GM21360 (cell line): ENCODE data around the gene MOGAT1.
A peak's percentile ranks its signal among the peaks of the same experiment; 100 is the strongest.

Experiments
- ATAC-seq: cut with Tn5 transposase; IDR thresholded peaks from one replicate; pipeline ENCODE4 v1.9.1; 2021; ENCODE audit warnings: mild to moderate bottlenecking, moderate library complexity; ENCODE audit not compliant: unreplicated experiment

Gene MOGAT1, protein sequence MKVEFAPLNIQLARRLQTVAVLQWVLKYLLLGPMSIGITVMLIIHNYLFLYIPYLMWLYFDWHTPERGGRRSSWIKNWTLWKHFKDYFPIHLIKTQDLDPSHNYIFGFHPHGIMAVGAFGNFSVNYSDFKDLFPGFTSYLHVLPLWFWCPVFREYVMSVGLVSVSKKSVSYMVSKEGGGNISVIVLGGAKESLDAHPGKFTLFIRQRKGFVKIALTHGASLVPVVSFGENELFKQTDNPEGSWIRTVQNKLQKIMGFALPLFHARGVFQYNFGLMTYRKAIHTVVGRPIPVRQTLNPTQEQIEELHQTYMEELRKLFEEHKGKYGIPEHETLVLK

DNA sequence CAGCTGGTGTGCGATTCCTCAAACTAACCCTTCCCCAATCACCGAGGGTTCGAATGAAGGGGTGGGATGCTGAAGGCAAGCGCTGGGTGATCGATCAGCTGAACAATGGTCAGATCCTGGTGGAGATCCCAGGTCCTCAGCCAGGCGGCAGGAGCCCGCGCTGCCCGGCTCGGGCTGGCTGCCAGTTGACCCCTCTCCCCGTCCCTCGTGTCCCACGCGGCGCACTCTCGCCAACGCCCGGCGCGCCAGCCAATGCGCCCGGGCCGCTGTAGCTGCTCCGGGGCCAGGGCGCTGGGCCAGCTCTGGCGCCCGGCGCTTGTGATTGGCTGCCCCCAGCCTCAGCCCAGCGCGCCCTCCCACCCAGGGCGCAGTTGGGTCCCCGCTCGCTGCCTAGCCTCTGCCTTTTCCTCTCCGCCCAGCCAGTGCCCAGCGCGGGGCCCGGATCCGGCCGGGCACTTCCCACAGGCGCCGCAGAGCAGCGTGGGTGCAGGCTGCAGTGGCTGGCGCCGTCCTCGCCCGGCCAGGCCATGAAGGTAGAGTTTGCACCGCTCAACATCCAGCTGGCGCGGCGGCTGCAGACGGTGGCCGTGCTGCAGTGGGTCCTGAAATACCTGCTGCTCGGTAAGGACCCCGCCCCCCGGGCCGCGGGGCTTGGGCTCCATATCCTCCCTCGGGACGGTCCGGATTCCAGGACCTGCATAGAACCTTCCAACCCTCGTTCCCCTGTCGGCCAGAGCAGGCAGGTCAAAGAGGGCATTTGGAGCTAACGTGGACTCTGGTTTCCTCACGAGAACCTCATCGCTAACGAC lies at the start of gene MOGAT1:
TSS of gene MOGAT1 (plus strand) at position 400 of the 809 bp plus-strand sequence. CDS start at position 528, 128 bp downstream.
- peak; percentile 49 for ATAC-seq

DNA sequence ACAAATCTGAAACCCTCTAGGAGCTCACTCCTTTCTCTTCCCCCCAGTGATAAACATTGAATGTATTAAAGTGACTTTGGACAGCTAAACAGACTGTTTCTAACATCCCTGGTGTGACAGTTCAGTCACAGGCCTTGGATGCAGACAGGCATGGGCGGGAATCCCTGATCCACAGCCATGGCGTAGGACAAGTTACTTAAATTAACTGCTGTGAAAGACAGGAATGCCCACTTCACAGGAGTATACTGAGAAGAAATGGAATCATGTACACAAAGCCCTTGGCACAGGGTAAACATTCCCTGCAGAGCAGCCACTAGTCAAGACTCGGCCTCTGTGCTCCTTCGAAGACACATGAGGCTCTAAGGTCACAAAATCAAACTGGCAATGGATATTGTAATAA lies 49.6 kb upstream of the MOGAT1 start:
- ATAC-seq, result no peak

DNA sequence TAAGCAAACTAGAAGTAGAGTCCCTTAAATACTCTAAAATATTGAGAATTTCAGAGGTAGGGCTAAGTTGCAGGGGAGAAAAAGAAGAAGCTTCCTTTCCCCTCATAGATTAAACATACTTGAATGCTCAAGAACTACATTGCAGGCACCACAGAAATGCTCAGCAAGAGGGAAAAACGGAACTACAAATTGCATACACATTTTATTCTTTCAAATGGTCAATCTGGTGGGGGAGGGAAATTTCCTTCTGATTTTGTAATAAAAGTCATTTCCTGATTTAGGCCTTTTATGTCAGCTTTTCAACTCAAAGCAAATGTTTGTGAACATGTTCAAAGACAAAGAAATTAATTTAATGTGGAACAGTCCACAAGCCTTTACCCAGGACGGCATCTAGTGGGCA lies 48.5 kb upstream of the MOGAT1 start:
- ATAC-seq, result no peak

DNA sequence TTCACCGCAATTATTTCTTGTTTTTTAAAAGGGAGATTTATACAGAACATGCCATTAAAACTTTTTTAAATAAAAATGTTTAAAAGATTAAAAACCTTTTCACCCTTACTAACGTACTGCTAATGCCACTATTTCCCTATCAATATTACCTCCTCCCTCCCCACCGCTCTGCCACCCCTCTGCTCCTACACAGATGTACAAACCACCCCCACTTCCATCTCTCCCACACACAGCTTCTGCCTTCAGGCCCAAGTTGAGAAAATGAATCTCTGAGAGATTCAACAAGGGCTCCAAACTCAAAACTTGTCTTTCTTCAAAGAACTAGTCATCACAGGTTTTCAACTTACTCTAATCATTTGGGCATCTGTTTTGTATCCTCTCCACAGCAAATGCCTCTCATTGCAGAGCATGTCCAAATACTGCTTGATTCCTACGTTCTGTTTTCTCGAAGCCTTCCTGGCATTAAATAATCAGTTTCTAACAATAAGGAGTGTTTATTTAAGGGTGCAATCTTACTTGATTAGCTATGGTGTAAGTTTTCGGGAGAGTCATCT lies 47.6 kb upstream of the MOGAT1 start:
- ATAC-seq, result no peak

DNA sequence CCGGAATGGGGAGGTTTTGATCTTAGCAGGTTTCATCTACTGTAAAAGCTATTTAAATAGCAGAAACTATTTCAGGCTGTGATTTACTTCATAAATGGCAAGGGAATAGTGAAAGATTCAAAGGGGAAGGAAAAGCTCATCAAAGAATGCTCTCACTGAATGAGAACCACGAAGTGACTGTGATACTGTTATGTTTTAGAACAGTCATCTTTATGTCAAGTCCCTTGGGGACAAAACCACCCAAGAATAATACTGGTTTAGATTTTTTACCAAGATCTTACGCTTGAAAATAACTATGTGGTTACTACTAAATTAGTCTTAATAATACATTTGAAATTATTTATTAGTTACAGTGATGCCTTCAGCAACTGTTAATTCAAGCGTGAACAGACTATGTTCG lies 43.7 kb upstream of the MOGAT1 start:
- ATAC-seq, result no peak

DNA sequence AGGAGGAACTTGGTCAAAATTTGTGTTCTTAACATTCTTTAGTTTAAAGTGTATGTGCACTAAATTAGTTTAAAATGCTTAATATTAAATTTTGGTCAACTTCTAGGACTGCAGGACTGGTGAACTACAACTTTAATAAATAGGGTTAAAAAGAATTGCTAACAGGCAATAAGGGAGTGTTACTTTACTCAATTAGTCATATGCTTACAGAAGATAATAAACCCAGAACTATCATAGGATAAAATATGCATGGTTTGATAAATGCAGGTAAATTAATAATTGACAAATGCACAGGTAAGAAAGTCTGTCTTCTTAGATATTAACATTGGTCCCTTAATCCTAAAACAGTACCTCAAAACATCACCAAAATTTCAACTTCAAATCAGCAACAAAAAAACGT lies 36.2 kb upstream of the MOGAT1 start:
- ATAC-seq, result no peak

DNA sequence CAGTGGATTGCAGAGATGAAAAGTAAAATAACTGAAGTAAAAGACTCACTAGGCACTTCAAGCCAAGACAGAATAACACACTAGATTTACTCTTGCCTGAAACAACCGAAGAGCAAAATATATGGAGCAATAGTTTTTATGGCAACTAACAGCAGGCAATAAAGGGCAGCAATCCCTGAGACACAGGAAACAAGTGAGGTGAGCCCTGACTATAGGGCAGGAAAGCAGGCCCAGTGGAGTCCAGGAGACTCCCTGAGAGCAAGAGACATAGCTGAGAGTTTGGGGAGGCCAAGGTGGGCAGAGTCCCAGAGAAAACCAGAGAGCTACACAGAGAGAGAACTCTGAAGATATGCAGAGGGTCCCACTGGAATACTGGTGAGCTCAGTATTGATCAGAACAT lies 34.4 kb upstream of the MOGAT1 start:
- ATAC-seq, result no peak

DNA sequence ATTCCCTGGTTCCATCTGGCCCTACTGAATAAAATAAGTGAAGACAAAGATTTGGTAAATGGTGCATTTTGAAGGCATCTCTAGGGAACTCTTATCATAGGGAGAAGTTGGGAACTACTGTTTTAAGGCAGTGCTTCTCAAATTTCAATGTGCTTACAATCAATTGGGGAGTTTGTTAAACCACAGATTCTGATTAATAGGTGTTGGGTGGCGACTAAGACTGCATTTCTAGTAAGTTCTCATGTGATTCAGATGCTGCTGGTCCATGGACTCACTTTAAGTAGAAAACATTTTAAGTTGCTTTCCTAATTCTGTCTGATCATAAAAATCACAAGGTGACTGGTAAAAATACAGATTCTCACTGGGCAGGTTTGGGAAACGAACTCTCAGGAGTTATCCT lies 30.1 kb upstream of the MOGAT1 start:
- no peak for ATAC-seq

DNA sequence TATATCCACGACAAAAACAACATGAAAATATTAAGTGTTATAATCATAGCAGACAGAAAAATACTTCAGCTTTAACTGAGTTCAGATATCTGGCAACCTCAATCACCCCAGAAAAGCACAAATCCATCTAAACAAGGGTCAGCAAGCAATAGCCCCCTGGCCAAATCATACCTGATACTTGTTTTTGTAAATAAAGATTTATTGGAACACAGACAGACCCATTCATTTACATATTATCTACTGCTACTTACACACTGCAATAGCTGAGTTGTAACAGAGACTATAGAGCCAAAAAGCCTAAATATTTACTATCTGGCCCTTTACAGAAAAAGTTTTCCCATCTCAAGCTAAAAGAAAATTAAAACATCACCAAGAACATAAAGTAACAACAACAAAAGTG lies 28.3 kb upstream of the MOGAT1 start:
- ATAC-seq, result no peak

DNA sequence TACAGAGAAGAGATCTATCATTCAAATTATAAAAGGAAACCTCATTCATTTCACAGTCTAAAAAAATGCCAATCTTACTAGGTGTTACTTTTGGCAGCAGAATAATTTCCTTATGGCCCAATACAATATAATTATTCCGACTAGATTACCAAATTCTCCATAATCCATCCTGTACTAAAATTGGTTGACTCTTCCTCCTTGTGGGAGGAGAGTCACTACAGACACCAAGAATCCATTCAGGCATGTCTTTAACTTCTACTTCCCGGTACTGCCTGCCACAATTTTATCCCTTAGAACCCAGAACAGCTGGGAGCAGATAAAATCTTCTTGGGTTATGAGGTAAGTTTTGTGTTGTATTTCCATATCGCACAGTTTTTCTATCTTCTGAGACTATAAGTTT lies 25.4 kb upstream of the MOGAT1 start:
- ATAC-seq, result no peak

DNA sequence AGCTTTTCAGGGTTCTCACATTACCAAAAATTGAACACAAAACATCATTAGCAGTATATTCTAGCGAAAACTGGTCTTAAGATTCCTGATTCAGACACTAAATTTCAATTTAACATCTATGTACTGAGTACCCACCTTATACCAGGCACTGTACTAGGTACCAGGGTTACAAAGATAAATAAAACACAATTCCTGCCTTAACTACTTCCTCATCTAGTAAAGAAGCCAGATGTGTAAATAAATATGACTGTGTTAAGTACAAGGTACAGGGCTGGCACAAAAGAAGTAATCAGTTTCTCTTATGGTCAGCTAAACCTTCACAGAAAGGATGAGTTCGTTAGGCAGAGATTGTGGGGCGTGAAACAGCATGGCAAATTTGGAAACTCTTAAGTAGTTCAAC lies 21.7 kb upstream of the MOGAT1 start:
- no peak for ATAC-seq

DNA sequence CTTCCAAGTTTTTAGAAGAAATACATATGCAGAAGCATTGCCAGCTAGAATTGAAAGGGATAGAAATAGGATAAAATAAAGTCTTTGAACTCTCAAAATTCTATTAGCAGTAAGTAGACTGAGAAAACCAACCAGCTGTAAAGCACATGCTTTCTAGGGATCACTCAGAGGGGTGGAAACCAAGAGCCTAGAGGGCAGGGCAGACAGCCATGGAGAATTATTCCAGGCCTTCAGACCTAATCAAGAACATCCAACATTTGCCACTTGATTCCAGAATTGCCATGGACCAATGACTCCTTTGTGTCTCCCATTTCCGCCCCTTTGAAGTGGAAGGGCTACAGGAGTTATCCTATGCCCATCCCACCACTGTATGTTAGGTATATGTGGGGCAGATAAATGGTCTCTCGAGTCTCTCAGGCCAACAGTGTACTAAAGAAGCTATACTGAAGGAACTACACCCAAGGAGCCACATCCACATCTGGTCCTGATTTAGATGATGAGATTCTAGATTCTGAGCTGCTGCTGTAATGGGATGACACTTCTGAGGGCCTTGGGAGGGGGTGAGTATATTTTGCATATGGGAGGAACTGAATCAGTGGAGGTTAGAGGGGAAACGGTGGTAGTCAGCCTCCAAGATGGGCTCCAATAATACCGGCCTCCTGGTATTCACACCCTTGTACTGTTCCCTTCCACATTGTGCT lies 19.6 kb upstream of the MOGAT1 start:
- ATAC-seq, result no peak

DNA sequence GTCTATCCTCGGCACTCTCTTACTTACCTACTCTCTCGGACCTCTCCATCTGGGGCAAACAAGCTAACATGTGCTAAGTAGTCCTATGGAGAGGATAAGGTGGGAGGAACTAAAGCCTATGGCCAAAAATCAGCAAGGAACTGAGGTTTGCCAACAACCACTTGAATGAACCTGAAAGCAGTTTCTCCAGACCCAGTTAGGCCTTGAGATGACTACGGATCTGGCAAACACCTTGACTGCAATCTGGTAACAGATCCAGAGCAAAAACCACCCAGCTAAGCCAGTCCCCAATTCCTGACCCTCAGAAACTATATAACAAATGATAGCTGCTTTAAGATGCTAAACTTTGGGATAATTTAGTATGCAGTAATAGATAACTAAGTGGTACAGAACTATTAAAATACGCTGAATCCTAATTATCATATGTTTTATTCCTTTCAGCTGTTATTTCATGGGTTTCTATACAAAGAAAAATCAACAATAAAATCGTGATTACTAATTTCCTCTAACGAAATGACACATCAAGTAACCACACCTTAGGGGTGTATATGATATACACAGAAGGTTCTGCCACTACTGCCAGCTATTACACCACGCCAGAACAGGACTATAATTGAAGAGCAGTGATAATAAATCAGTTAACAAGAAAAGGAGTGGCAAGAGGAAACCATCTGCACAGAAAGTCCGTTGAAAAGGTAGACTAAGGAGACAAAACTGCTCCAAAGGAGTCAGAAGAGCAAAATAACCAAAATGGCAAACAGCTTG lies 18.8 kb upstream of the MOGAT1 start:
- ATAC-seq, result no peak

DNA sequence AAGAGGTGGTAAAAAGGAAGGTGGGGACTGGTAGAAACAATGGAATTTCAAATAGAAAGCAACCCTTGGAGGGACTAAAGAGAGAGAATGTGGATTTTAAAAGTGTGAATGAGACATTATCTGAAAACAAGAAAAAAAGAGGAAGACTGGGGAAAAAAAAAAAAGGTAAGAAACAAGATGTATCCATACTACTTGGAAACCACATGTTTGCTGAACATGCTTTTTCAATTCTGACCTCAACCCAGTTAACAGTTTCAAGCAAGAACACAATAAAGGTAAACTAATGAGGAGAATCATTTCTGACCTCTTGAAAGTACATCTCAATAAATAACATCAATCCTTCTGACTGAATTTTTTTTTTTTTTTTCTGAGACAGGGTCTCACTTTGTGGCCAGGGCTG lies 18.2 kb upstream of the MOGAT1 start:
- ATAC-seq, result no peak

DNA sequence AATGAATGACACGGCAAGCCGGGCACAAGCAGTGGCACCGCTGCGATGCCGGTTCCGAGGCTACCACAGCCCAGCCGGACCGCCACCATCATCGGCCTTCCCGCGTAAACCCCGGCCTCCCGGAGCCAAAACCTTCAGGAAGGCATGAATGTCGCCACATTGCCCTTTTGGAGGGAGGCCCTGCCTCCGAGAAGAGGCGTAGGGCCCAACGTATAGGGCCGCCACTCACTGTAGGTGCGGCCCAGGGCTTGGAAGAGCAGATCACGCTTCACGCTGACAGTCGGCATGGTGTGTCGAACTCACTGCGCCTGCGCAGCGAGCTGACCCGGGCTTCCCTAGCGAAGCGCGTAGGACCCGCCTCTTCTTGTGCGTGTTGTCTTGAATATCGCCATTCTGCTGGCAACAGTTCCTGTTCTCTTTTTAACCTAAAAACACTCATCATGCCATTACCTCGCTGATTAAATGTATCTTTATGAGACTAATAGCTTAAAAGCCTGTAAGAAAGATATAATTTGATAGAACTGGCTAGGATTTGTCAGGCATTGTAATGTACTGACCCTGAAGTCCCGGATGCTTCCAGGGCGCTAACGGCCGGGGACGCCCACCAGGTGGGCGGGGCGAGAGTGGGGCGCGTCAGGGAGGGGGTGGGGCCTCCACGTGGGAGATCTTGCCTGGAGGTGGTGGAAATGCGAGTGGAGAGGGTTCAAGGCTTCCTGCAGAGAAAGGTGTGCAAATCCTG lies 15.5 kb upstream of the MOGAT1 start, which contains the start of gene FARSB:
TSS of gene FARSB (minus strand) at position 306 of the 739 bp plus-strand sequence. CDS start at position 287, 19 bp downstream.
- peak; percentile 91 for ATAC-seq

DNA sequence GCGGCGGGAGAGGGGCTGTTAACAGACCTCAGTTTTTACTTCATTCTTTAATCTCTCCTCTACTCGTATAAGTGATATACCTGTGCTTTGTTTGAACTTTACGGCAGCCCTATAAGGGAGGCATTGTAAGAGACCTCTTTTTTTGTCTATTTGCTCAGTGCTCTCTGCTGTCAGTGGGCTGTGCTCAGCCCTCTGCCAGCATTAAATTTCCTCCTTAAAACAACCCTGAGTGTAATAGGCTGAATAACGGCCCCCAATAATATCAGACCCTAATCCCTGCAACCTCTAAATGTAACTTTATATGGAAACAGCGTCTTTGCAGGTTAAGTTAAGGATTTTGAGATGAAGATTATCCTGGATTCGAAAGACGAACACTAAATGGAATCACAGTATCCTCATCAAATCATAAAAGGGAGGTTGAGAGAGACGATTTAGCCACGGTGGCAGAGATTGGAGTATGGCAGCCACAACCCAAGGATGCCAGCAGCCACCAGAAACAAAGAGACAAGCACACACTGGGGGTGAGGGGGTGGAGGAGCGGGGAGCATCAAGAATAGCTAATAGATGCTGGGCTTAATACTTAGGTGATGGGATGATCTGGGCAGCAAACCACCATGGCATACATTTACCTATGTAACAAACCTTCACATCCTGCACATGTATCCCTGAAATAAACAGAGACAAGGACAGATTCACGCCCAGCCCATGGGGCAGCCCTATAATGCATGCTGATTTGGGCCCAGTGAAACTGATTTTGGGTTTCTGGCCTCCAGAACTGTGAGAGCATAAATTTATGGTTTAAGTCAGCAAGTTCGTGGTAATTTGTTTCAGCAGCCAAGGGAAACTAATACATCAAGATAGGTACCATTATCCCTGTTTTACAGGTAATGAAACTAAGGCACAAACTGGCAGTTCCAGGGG lies 14.7 kb upstream of the MOGAT1 start:
- ATAC-seq, result peak; percentile 14

DNA sequence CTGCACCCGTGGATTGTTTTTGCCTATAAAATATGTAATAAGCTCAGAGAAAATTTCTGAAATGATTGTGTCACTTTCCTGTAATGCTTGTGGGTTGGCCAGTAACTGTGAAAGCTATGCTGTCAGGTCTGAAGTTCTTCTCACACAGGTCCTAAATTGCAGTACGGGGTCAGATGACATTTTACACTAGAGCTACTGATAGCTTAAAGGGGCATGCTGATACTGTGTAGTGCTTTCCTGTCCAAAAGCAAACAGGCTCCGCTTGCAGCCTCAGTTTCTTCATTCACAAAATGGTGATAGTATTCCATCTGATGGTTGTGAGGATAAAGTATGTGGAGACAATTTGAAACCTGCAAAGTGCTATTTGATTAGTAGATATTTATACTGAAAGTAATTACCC lies 8.0 kb upstream of the MOGAT1 start:
- ATAC-seq, result no peak

DNA sequence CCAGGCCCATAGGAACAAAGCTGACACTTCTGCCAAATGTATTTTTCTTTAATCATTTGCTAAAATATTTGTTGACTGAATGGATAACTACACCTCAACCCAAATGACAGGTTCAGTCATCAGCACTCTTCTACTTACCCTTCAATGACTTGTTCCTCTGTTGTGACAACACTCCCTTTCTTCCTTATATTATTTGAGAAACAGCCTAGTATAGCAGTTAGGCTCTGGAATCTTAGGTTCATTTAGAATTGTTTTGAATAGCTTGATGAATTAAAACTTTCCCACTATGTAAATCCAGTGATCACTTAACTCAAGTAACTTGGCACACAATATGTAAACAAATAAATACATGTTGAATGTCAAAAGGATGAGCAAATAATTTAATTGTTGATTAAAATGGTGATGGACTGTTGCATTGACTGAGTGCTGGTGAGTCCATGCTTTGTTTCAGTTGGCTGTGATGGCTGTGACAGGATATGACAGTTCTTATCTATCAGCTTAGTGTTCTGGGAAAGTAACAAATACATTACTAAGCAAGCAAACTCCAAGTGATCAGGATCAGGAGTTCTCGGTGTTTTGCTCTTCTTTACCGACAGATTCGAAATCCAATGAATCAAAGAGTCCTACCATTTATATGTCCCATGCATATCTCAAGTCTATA lies 2.8 kb upstream of the MOGAT1 start:
- ATAC-seq, result no peak
